ENCODE data around the gene MBIP.
A peak's percentile ranks its signal among the peaks of the same experiment; 100 is the strongest.

MBIP gene

GRCh38 chr14:36271222-36271621 is 49.2 kb downstream of the MBIP start:
- H3K4me1 ChIP-seq (ENCODE audit: insufficient read depth, low read length): no peaks in the 10 kb centered on the region
- H2AFZ ChIP-seq (ENCODE audit: low read depth, low read length): no peak overlapping the region
- no peak overlapping the region for H3K4me2 ChIP-seq (ENCODE audit: insufficient read depth, low read length)
- no peaks in the 10 kb centered on the region for H3K79me2 ChIP-seq (ENCODE audit: insufficient read depth, low read length)
- H3K4me3 ChIP-seq (ENCODE audit: low read depth in 1 of 2, low read length in 2 of 2): no peak overlapping the region
- ATAC-seq (ENCODE audit: insufficient read depth, low read depth) (no peak), DNase-seq (no peak)
- H3K27me3 ChIP-seq (ENCODE audit: insufficient read depth, low read length, poor library complexity): peaks cover 23% of the 10 kb centered on the region
- no peaks in the 10 kb centered on the region for H3K9me3 ChIP-seq (ENCODE audit: insufficient read depth, low read length, severe bottlenecking)
- no peak overlapping the region for H3K9ac ChIP-seq (ENCODE audit: low read depth, low read length)
- TF ChIP-seq CTCF (IDR thresholded peaks at IDR 0.05; ENCODE audit: borderline replicate concordance, extremely low read depth, low read length, poor library complexity, severe bottlenecking) (no peak), EZH2 (IDR thresholded peaks at IDR 0.05; ENCODE audit: borderline replicate concordance, low read depth, low read length, severe bottlenecking) (no peak)
- H3K36me3 ChIP-seq (ENCODE audit: insufficient read depth, low read length): no peaks in the 10 kb centered on the region
- no peaks in the 10 kb centered on the region for H4K20me1 ChIP-seq (ENCODE audit: insufficient read depth, low read length)
- no peak overlapping the region for H3K27ac ChIP-seq (ENCODE audit: low read length)

GRCh38 chr14:36270191-36270590 is 50.2 kb downstream of the MBIP start:
- Histone ChIP-seq H3K4me3 (ENCODE audit: low read depth in 1 of 2, low read length in 2 of 2) (no peak overlapping the region), H3K36me3 (ENCODE audit: insufficient read depth, low read length) (no peaks in the 10 kb centered on the region), H3K4me1 (ENCODE audit: insufficient read depth, low read length) (no peaks in the 10 kb centered on the region), H3K79me2 (ENCODE audit: insufficient read depth, low read length) (no peaks in the 10 kb centered on the region), H3K9me3 (ENCODE audit: insufficient read depth, low read length, severe bottlenecking) (no peaks in the 10 kb centered on the region), H2AFZ (ENCODE audit: low read depth, low read length) (no peak overlapping the region), H3K4me2 (ENCODE audit: insufficient read depth, low read length) (no peak overlapping the region), H3K27me3 (ENCODE audit: insufficient read depth, low read length, poor library complexity) (peaks cover 19% of the 10 kb centered on the region), H3K9ac (ENCODE audit: low read depth, low read length) (no peak overlapping the region), H3K27ac (ENCODE audit: low read length) (no peak overlapping the region), H4K20me1 (ENCODE audit: insufficient read depth, low read length) (no peaks in the 10 kb centered on the region)
- DNase-seq: no peak
- ATAC-seq (ENCODE audit: insufficient read depth, low read depth): no peak
- no peak for TF ChIP-seq CTCF (IDR thresholded peaks at IDR 0.05; ENCODE audit: borderline replicate concordance, extremely low read depth, low read length, poor library complexity, severe bottlenecking)
- no peak for TF ChIP-seq EZH2 (IDR thresholded peaks at IDR 0.05; ENCODE audit: borderline replicate concordance, low read depth, low read length, severe bottlenecking)

GRCh38 chr14:36268121-36268520 is 52.3 kb downstream of the MBIP start:
- Histone ChIP-seq H3K36me3 (ENCODE audit: insufficient read depth, low read length) (no peaks in the 10 kb centered on the region), H3K4me1 (ENCODE audit: insufficient read depth, low read length) (no peaks in the 10 kb centered on the region), H3K9me3 (ENCODE audit: insufficient read depth, low read length, severe bottlenecking) (no peaks in the 10 kb centered on the region), H3K27ac (ENCODE audit: low read length) (no peak overlapping the region), H3K4me3 (ENCODE audit: low read depth in 1 of 2, low read length in 2 of 2) (no peak overlapping the region), H3K79me2 (ENCODE audit: insufficient read depth, low read length) (no peaks in the 10 kb centered on the region), H4K20me1 (ENCODE audit: insufficient read depth, low read length) (no peaks in the 10 kb centered on the region), H3K4me2 (ENCODE audit: insufficient read depth, low read length) (no peak overlapping the region), H2AFZ (ENCODE audit: low read depth, low read length) (no peak overlapping the region), H3K9ac (ENCODE audit: low read depth, low read length) (no peak overlapping the region), H3K27me3 (ENCODE audit: insufficient read depth, low read length, poor library complexity) (peaks cover 19% of the 10 kb centered on the region)
- no peak for TF ChIP-seq EZH2 (IDR thresholded peaks at IDR 0.05; ENCODE audit: borderline replicate concordance, low read depth, low read length, severe bottlenecking)
- no peak for TF ChIP-seq CTCF (IDR thresholded peaks at IDR 0.05; ENCODE audit: borderline replicate concordance, extremely low read depth, low read length, poor library complexity, severe bottlenecking)
- ATAC-seq (ENCODE audit: insufficient read depth, low read depth) (no peak), DNase-seq (no peak)

GRCh38 chr14:36264595-36264994 is 55.8 kb downstream of the MBIP start:
- no peaks in the 10 kb centered on the region for H3K4me1 ChIP-seq (ENCODE audit: insufficient read depth, low read length)
- TF ChIP-seq EZH2 (IDR thresholded peaks at IDR 0.05; ENCODE audit: borderline replicate concordance, low read depth, low read length, severe bottlenecking) (no peak), CTCF (IDR thresholded peaks at IDR 0.05; ENCODE audit: borderline replicate concordance, extremely low read depth, low read length, poor library complexity, severe bottlenecking) (no peak)
- ATAC-seq (ENCODE audit: insufficient read depth, low read depth): peak; percentile 29; the same call in 1 of the 3 replicates
- no peaks in the 10 kb centered on the region for H3K9me3 ChIP-seq (ENCODE audit: insufficient read depth, low read length, severe bottlenecking)
- no peaks in the 10 kb centered on the region for H4K20me1 ChIP-seq (ENCODE audit: insufficient read depth, low read length)
- no peak overlapping the region for H3K9ac ChIP-seq (ENCODE audit: low read depth, low read length)
- H3K27ac ChIP-seq (ENCODE audit: low read length): no peak overlapping the region
- no peak overlapping the region for H3K4me3 ChIP-seq (ENCODE audit: low read depth in 1 of 2, low read length in 2 of 2)
- H3K27me3 ChIP-seq (ENCODE audit: insufficient read depth, low read length, poor library complexity): peaks cover 5% of the 10 kb centered on the region
- H3K4me2 ChIP-seq (ENCODE audit: insufficient read depth, low read length): no peak overlapping the region
- no peaks in the 10 kb centered on the region for H3K36me3 ChIP-seq (ENCODE audit: insufficient read depth, low read length)
- H2AFZ ChIP-seq (ENCODE audit: low read depth, low read length): no peak overlapping the region
- DNase-seq: no peak
- H3K79me2 ChIP-seq (ENCODE audit: insufficient read depth, low read length): no peaks in the 10 kb centered on the region

Measured in DND-41 (cell line).